ENCODE data around the gene MCEE.
A peak's percentile ranks its signal among the peaks of the same experiment; 100 is the strongest.
"Not testable (repeated sequence)": the region's sequence is repeated elsewhere in the genome, so short reads cannot be mapped to it uniquely, and the experiment has no call there.

Gene MCEE

DNA sequence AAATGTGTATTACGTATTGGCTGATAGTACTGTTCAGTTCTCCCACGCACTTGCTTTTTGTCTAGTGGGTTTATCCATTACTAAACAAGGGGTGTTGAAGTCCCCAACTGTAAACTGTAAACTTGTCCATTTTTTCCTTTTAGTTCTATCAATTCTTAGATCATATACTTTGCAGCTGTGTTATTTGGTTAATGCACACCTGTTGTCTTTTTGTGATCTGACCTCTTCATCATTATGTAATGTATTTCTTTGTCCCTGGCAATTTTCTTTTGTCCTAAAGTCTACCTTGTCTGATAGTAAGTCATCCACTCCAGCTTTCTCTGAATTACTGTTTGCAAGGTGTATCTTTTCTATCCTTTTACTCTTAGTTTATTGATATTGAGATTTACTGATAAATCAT is 21.9 kb downstream of the MCEE start:
- TF ChIP-seq, protein P1, sequence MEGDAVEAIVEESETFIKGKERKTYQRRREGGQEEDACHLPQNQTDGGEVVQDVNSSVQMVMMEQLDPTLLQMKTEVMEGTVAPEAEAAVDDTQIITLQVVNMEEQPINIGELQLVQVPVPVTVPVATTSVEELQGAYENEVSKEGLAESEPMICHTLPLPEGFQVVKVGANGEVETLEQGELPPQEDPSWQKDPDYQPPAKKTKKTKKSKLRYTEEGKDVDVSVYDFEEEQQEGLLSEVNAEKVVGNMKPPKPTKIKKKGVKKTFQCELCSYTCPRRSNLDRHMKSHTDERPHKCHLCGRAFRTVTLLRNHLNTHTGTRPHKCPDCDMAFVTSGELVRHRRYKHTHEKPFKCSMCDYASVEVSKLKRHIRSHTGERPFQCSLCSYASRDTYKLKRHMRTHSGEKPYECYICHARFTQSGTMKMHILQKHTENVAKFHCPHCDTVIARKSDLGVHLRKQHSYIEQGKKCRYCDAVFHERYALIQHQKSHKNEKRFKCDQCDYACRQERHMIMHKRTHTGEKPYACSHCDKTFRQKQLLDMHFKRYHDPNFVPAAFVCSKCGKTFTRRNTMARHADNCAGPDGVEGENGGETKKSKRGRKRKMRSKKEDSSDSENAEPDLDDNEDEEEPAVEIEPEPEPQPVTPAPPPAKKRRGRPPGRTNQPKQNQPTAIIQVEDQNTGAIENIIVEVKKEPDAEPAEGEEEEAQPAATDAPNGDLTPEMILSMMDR (IDR thresholded peaks at IDR 0.05; ENCODE audit: low read depth, low read length): no peak
- H3K4me3 ChIP-seq (ENCODE audit: low read depth, low read length): no peak overlapping the region

DNA sequence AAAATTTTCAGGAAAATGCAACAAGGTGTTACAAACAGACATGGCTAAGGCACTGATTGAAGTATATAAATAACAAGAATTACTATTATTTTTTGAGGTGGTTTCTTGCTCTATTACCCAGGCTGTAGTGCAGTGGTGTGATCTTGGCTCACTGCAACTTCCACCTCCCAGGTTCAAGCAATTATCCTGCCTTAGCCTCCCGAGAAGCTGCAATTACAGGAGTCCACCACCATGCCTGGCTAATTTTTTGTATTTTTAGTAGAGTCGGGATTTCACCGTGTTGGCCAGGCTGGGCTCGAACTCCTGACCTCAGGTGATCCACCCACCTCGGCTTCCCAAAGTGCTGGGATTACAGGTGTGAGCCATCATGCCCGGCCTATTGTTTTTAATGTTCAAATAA is 23.6 kb downstream of the MCEE start:
- not testable (repeated sequence) for H3K4me3 ChIP-seq (ENCODE audit: low read depth, low read length)

DNA sequence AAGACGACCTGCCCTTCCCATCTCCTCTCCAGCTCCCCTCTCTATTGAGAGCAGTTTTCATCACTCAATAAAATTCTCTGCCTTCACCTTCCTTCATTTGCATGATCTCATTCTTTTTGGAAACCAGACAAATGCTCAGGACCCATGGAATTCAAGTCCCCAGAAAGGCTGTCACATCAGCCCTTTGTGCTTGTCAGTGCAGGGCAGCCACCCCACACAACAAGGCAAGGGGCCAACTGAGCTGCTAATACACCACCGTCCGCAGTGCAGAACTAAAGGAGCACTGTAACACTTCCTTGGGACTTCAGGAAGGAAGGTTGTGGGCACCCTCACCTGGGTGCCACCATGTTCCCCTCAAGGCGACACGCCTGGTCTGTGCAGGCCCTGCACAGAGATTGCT is 26.2 kb downstream of the MCEE start:
- TF ChIP-seq, protein P1 (IDR thresholded peaks at IDR 0.05; ENCODE audit: low read depth, low read length): no peak
- H3K4me3 ChIP-seq (ENCODE audit: low read depth, low read length): no peak overlapping the region

DNA sequence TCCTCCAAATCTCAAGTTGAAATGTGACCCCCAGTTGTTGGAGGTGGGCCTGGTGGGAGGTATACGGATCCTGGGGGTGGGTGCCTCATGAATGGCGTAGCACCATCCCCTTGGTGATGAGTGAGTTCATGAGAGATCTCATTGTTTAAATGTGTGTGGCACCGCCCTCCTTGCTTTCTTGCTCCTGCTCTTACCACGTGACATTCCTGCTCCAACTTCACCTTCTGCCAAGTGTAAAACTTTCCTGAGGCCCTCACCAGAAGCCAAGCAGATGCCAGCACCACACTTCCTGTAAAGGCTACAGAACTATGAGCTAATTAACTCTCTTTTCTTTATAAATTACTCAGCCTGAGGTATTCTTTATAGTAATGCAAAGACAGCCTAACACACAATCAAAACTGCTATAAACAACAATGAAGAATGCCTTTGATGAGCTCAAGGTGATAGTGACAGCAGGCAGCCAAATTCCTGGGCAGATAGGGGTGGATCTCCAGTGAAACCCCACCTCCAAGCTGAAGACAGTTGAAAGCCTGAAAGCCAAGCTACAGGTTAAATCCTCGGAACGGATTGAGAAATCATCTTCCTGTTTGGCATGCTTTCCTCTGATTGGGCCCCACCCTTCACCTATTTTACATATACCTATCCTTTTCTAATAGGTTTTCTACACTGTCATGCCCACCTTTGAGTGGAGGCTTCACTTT is 26.9 kb downstream of the MCEE start:
- no peak overlapping the region for H3K4me3 ChIP-seq (ENCODE audit: low read depth, low read length)
- TF ChIP-seq, protein P1 (IDR thresholded peaks at IDR 0.05; ENCODE audit: low read depth, low read length): no peak

DNA sequence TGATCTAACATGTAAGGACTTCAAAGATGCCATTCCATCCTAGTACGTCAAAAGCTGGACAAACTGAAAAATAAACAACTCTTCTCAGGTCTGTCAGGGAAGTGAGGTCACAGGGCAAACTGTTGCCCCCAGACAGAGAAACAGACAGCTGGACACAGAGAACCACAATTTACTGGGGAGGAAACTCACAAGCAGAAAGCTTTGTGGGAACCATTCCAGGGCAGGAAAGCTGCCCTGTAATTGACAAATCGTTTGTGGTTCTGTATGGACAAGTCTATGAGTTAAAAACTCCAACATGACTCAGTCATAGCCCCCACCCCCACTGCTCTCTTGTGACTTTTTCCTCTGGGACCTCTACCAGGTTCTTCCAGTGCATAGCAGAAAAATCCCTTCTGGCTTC is 28.4 kb downstream of the MCEE start:
- TF ChIP-seq, protein P1 (IDR thresholded peaks at IDR 0.05; ENCODE audit: low read depth, low read length): no peak
- H3K4me3 ChIP-seq (ENCODE audit: low read depth, low read length): no peak overlapping the region

DNA sequence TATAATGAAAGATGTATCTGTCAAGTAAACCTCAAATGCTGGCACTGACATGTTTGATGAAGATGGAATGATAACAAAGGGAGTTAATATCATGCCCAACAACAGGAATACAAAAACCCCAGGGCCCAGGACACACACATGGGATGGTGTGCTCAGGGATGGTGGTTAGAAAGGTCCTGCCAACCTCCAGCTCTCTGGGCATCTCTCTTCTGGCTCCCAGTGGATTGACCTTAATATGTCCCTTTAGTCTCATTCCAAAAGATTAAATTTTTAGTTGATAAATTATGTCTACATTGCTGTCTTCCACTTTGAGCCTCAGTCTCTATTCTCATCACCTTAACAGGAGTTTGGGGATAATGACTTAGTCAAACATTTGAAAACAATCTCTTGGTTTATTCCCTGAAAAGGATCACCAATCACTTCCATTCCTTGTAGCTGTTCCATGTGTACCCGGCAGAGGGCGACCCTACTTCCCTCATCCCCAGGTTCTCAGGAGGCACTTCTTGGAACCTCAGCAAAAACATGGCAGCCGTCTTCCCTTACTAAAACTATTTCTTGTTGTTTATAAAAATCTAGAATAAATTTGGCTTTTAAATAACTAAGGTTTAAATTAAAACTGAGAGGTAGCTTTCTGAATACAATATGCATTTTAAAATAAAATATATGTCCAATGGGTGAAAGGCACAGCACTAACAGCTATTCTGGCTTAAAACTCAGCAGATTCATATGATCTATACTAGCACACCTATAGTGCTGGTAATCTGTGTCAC is 29.6 kb downstream of the MCEE start:
- H3K4me3 ChIP-seq (ENCODE audit: low read depth, low read length): no peak overlapping the region
- TF ChIP-seq, protein P1 (IDR thresholded peaks at IDR 0.05; ENCODE audit: low read depth, low read length): peak; percentile 60; the same call in 1 of the 2 replicates

DNA sequence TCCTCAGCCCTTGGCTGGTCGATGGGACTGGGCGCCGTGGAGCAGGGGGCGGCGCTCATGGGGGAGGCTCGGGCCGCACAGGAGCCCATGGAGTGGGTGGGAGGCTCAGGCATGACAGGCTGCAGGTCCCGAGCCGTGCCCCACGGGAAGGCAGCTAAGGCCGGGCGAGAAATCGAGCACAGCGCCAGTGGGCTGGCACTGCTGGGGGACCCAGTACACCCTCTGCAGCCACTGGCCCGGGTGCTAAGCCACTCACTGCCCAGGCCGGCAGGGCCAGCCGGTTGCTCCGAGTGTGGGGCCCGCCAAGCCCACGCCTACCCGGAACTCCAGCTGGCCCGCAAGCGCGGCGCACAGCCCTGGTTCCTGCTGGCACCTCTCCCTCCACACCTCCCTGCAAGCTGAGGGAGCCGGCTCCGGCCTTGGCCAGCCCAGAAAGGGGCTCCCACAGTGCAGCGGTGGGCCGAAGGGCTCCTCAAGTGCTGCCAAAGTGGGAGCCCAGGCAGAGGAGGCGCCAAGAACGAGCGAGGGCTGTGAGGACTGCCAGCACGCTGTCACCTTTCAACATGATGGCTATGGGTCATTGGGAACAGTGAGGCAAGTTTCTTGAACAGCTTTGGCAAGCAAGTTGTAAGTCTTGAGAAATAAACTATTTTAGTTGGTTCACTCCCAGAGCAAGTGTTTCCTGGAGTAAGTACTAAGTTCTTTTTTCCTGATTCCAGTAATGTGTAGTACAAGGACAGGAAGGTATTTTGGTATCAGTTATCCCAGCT is 37.4 kb downstream of the MCEE start:
- not testable (repeated sequence) for H3K4me3 ChIP-seq (ENCODE audit: low read depth, low read length)

DNA sequence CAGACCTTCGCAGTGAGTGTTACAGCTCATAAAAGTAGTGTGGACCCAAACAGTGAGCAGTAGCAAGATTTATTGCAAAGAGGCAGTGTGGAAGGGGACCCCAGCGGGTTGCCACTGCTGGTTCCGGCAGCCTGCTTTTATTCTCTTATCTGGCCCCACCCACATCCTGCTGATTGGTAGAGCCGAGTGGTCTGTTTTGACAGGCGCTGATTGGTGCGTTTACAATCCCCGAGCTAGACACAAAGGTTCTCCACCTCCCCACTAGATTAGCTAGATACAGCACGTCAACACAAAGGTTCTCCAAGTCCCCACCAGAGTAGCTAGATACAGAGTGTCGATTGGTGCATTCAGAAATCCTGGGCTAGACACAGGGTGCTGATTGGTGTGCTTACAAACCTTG is 38.2 kb downstream of the MCEE start:
- H3K4me3 ChIP-seq (ENCODE audit: low read depth, low read length): not testable (repeated sequence)

DNA sequence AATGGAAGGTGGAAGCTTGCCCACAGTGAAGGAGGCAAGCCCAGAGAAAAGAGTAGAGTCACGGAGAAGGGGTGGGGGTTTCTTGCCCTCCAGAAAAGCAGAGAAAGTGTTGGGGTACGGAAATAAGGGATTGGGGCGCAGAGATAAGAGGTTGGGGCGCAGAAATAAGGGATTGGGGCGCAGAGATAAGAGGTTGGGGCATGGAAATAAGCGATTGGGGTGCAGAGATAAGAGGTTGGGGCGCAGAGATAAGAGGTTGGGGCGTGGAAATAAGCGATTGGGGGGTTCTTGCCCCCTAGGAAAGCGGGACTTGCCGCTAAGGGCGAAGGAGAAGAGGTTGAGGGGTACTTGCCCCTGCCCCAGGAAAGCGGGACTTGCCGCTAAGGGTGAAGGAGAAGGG is 40.6 kb downstream of the MCEE start:
- not testable (repeated sequence) for H3K4me3 ChIP-seq (ENCODE audit: low read depth, low read length)

DNA sequence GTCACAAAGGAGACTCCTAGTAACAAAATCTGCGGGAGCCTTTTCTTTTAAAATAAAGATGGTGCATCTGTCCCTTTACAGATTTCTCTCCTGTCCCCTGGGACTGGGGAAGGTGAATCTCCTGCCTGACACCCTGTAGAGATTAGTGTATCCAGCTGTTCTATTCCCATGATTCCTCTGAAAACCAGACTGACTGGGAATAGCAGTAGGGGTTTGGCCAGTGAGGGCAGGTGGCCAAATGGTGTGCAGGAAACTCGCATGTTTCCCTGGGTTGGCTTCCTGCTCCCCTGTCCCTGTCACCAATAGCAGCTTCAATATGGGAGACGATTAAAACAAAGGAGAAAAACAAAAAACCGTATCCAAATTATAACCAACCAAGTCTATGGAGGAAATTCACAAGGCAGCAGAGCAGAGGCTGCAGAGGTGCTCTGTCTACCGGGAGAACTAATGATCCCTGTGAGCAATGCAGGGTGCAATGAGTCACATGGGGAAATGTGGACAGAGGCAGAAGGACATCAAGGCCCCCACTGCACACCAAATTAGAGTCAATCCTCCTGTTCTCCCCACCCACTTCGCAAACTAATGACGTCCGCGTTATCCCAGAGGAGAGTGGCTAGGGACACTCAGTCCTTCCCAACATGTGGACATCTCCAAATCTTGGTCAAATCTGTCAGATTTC is 44.6 kb downstream of the MCEE start:
- H3K4me3 ChIP-seq (ENCODE audit: low read depth, low read length): not testable (repeated sequence)

DNA sequence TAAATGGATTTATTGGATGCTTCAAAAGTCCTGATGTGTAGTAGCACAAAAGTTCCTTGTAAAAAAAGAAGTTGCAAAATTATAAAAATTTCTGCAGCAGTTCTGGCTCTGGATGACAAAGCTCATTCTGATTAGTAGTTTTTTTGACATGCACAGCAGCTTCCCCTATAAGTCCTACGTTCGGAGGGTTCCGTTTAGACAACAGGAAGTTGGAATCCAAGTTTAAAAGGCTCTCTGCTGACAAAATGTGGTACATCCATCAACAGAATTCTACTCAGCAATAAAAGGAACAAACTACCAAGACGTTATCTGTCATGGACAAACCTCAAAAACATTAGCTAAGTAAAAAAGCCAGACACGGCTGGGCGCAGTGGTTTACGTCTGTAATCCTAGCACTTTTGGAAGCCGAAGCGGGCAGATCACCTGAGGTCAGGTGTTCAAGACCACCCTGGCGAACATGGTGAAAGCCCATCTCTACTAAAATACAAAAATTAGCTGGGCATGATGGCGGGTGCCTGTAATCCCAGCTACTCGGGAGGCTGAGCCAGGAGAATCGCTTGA is 46.2 kb downstream of the MCEE start:
- not testable (repeated sequence) for H3K4me3 ChIP-seq (ENCODE audit: low read depth, low read length)

DNA sequence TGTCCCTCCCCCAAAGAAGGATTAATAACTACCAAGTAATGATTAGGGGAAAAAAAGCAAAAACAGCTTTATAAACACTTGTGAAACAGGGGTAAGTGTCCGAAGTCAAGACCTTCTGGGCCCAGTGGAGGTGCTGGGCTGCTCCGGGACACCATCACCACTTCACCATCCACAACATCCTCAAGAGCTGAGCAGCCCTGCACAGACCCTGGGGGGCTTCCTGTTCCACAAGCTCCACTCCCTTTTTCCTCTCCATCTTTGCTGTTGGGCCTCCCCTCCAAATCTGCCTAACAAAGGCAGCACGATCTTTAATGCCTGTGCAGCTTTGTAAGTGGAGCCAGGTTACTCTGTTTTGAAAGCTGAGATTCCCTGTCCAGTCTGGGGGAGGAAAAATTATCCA is 46.7 kb downstream of the MCEE start:
- H3K4me3 ChIP-seq (ENCODE audit: low read depth, low read length): not testable (repeated sequence)

Measured in WI38 (cell line).